ENCODE data around the gene MEX3D.
A peak's percentile ranks its signal among the peaks of the same experiment; 100 is the strongest.

The MEX3D gene

DNA sequence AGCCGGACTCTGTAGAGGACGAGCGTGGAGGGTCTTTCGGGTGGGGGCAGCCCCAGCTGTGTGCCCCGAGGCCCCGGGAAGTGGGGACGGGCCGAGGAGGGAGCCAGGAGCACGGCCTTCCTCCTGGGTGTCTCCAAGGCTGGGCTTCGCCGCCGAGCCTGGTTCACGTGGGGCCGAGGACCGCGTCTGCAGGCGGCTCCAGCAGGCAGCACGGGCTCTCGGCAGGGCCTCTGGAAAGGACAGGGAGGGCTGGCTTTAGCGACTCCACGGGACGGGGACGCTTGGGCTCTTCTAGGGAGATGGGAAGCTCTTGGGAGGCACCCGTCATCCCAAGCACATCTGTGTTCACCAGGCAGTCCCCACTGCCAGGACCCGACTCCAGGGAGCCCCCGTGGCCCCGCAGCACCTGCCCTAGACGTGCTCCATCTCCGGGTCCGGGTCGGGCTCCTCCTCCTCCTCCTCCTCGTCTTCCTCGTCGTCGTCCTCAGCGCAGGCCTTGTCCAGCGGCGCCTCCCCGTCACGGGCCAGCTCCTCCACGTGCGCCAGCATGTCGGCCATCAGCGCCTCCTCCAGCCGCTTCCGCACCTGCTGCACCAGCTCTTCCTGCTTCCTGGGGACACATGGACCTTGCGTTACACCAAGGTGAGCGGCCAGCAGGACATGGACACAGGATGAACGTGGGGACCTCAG, 9.9 kb upstream of the MEX3D start:
- TF ChIP-seq FOXM1 (IDR thresholded peaks at IDR 0.05; ENCODE audit: borderline replicate concordance, low read depth) (no peak), NFIC (IDR thresholded peaks at IDR 0.05) (no peak), YY1 (IDR thresholded peaks at IDR 0.05; ENCODE audit: low read depth) (no peak), CEBPB (IDR thresholded peaks at IDR 0.05) (no peak), EP300 (IDR thresholded peaks at IDR 0.05; ENCODE audit: borderline replicate concordance) (no peak), ZBTB7A (IDR thresholded peaks at IDR 0.05; ENCODE audit: low read depth) (no peak), TAF1 (IDR thresholded peaks at IDR 0.05; ENCODE audit: low read depth) (no peak), TEAD4 (IDR thresholded peaks at IDR 0.05) (no peak), RAD21 (IDR thresholded peaks at IDR 0.05; ENCODE audit: low read depth) (no peak), CREB1 (IDR thresholded peaks at IDR 0.05; ENCODE audit: low read depth) (no peak), TCF12 (IDR thresholded peaks at IDR 0.05; ENCODE audit: low read depth) (no peak)
- TF ChIP-seq, protein P1, sequence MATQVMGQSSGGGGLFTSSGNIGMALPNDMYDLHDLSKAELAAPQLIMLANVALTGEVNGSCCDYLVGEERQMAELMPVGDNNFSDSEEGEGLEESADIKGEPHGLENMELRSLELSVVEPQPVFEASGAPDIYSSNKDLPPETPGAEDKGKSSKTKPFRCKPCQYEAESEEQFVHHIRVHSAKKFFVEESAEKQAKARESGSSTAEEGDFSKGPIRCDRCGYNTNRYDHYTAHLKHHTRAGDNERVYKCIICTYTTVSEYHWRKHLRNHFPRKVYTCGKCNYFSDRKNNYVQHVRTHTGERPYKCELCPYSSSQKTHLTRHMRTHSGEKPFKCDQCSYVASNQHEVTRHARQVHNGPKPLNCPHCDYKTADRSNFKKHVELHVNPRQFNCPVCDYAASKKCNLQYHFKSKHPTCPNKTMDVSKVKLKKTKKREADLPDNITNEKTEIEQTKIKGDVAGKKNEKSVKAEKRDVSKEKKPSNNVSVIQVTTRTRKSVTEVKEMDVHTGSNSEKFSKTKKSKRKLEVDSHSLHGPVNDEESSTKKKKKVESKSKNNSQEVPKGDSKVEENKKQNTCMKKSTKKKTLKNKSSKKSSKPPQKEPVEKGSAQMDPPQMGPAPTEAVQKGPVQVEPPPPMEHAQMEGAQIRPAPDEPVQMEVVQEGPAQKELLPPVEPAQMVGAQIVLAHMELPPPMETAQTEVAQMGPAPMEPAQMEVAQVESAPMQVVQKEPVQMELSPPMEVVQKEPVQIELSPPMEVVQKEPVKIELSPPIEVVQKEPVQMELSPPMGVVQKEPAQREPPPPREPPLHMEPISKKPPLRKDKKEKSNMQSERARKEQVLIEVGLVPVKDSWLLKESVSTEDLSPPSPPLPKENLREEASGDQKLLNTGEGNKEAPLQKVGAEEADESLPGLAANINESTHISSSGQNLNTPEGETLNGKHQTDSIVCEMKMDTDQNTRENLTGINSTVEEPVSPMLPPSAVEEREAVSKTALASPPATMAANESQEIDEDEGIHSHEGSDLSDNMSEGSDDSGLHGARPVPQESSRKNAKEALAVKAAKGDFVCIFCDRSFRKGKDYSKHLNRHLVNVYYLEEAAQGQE (IDR thresholded peaks at IDR 0.05; ENCODE audit: low read depth), result no peak

DNA sequence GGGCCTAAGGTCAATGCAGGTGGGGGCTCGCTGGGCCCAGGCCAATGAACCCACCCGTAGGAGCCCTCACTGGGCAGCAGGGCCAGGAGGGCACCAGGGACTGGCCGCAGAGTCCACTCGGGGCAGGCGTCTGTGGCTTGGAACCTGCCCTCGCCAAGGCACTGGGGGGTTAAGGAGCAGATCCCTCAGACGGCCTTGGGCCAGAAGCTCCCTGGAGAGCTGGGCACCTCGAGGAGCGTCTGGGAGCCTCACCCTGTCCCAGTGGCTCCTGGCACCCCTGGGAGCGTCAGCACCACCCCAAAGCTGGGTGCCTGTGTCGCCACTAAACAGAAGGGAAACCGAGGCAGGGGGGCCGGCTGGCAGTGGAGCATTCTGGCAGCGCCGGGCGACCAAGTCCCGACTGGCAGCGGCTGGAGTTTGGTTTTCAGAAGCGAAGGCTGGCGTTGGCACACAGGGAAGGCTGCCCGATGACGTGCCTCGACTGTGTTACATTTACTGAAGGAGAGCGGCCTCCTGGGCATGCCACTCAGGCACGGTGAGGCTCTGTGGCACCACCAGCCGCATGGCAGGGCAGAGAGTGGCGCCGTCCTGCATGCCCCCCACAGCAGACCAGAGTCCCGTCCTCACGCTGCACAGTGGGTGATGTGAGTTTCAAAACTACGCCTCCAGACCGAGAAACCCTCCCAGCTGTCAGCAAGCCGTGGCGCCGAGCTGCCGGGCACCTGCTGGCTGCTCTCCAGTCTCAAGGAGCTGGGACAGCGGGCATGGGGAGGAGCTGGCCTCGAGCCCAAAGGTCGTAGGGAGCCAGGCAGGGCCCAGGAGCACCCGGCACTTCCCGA, 9.2 kb upstream of the MEX3D start:
- TF ChIP-seq ZBTB7A (IDR thresholded peaks at IDR 0.05; ENCODE audit: low read depth) (0 out of 2 replicates have a peak, but pooled peaks have one; percentile 24), CEBPB (IDR thresholded peaks at IDR 0.05) (no peak)

DNA sequence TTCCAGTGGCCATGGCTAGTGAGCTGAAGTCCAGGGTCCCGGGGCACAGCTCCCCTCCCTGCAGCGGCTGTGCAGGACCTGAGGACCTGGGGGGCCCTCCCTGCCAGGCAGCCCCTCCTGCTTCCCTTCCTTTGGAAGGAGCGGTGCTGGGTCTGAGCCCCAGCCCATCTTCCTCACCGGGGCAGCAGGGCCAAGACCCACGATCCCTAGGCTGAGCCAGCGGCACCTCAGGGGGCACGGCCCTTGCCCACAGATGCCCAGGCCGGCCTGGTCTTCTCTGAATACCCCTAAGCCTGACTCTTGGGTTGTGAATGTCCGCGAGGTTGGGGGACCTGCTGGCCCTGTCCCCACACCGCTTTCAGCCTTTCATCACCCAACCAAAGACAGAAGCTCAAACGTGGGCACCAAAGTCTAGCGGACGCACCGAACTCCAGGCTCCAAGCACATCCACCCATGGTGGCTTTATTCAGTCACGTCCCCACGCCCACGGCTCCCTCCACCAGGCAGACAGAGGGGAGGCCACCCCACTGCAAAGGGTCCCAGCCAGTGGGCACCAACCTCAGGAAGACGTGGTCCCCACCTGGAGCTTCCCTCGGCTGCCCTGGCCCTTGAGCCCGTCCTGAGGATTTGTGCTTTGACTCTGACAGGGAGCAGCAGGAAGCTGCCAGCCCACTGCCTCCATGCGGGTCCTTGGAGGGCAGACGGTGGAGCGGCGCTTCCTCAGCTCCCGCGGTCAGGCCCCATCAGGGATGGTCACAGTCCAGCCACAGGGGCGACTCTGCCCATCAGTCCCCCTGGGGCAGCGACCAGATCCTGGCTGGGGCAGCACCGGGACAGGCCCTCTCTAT, 8.3 kb upstream of the MEX3D start:
- TF ChIP-seq, protein P1 (IDR thresholded peaks at IDR 0.05; ENCODE audit: low read depth), result no peak
- TF ChIP-seq ZBTB7A (IDR thresholded peaks at IDR 0.05; ENCODE audit: low read depth) (0 out of 2 replicates have a peak, but pooled peaks have one; percentile 18), TAF1 (IDR thresholded peaks at IDR 0.05; ENCODE audit: low read depth) (no peak), YY1 (IDR thresholded peaks at IDR 0.05; ENCODE audit: low read depth) (no peak), EP300 (IDR thresholded peaks at IDR 0.05; ENCODE audit: borderline replicate concordance) (no peak), TCF12 (IDR thresholded peaks at IDR 0.05; ENCODE audit: low read depth) (no peak), RAD21 (IDR thresholded peaks at IDR 0.05; ENCODE audit: low read depth) (no peak)

DNA sequence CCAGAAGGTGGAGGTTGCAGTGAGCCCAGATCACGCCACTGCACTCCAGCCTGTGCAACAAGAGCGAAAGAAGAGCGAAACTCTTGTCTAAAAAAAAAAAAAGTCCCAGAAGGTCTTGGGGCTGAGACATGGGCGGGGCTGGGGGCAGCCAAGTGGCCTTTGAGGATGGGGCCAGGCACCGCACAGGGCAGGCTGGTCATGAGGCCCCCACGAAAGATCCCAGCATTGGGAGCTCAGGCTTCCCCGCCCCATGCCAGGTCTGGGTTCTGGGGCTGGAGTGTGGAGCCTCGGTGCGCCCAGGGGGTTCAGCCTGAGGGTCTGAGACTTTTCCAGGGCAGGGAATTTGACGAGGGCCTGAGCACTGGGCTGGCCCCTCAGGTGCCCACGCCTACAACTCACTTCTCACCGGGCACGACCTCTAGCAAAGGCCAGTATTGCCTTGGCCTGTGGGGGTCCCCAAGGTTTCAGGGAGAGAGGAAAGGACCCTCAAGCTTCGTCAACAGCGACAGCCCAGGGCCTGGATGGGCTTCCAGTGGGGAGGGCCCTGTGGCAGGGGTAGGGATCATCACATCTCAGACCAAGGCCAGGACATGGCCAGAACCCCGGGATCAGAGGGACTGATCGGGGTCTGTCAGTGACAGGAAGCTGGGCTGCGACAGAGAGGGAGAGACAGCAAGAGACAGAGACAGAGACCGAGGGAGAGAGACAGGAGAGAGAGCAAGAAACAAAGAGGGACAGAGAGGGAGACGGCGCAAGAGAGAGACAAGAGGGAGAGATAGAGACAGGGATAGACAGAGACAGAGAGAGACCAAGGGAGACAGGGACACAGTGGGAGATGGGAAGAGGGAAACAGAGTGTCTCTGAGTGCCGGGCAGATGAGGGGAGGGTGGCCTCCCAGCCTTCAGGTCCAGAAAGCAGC, 7.5 kb upstream of the MEX3D start:
- TF ChIP-seq TCF12 (IDR thresholded peaks at IDR 0.05; ENCODE audit: low read depth), result no peak
- TF ChIP-seq, protein P2, sequence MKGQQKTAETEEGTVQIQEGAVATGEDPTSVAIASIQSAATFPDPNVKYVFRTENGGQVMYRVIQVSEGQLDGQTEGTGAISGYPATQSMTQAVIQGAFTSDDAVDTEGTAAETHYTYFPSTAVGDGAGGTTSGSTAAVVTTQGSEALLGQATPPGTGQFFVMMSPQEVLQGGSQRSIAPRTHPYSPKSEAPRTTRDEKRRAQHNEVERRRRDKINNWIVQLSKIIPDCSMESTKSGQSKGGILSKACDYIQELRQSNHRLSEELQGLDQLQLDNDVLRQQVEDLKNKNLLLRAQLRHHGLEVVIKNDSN (IDR thresholded peaks at IDR 0.05), result no peak
- no peak for TF ChIP-seq ZBTB7A (IDR thresholded peaks at IDR 0.05; ENCODE audit: low read depth)
- TF ChIP-seq FOXM1 (IDR thresholded peaks at IDR 0.05; ENCODE audit: borderline replicate concordance, low read depth), result no peak
- no peak for TF ChIP-seq YY1 (IDR thresholded peaks at IDR 0.05; ENCODE audit: low read depth)
- TF ChIP-seq EP300 (IDR thresholded peaks at IDR 0.05; ENCODE audit: borderline replicate concordance), result no peak
- TF ChIP-seq CEBPB (IDR thresholded peaks at IDR 0.05), result no peak
- no peak for TF ChIP-seq TAF1 (IDR thresholded peaks at IDR 0.05; ENCODE audit: low read depth)
- no peak for TF ChIP-seq CREB1 (IDR thresholded peaks at IDR 0.05; ENCODE audit: low read depth)
- TF ChIP-seq, protein P3, sequence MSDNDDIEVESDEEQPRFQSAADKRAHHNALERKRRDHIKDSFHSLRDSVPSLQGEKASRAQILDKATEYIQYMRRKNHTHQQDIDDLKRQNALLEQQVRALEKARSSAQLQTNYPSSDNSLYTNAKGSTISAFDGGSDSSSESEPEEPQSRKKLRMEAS (IDR thresholded peaks at IDR 0.05), result no peak
- no peak for TF ChIP-seq NFIC (IDR thresholded peaks at IDR 0.05)
- no peak for TF ChIP-seq TEAD4 (IDR thresholded peaks at IDR 0.05)
- TF ChIP-seq, protein P1 (IDR thresholded peaks at IDR 0.05; ENCODE audit: low read depth), result no peak
- TF ChIP-seq RAD21 (IDR thresholded peaks at IDR 0.05; ENCODE audit: low read depth), result no peak
- TF ChIP-seq EGR1 (IDR thresholded peaks at IDR 0.05), result no peak

All from Ishikawa (cell line).